GM12873 (cell line): ENCODE data around the gene CDK11B.
A peak's percentile ranks its signal among the peaks of the same experiment; 100 is the strongest.

Experiments
- TF ChIP-seq, protein P1 (sequence below): IDR thresholded peaks from 2 replicates; pipeline ENCODE4 v1.5.1; 2012; ENCODE audit warnings: low read depth, mild to moderate bottlenecking, moderate library complexity, low read length, control low read depth; ENCODE audit not compliant: insufficient read depth; ENCODE audit errors: missing control alignments

CDK11B gene

DNA sequence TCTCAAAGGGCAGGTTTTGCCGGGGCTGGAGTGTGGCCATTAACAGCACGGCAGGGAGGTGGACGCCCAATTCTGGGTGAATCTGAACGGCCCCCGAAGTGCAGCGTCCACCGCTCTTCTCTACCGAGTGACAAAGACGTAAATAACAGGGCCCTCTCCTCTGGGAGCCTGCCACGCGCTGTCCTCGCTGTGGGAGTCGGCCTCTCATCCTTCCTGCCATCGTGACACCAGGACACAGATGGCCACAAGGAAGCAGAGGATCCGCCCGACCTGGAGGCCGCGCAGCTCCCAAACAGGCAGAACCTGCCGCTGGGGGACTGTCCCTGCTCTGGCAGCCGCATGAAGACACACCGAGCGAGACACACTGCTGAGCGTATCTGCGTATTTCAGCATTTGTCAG, 12.1 kb upstream of the CDK11B start:
- TF ChIP-seq, protein P1, sequence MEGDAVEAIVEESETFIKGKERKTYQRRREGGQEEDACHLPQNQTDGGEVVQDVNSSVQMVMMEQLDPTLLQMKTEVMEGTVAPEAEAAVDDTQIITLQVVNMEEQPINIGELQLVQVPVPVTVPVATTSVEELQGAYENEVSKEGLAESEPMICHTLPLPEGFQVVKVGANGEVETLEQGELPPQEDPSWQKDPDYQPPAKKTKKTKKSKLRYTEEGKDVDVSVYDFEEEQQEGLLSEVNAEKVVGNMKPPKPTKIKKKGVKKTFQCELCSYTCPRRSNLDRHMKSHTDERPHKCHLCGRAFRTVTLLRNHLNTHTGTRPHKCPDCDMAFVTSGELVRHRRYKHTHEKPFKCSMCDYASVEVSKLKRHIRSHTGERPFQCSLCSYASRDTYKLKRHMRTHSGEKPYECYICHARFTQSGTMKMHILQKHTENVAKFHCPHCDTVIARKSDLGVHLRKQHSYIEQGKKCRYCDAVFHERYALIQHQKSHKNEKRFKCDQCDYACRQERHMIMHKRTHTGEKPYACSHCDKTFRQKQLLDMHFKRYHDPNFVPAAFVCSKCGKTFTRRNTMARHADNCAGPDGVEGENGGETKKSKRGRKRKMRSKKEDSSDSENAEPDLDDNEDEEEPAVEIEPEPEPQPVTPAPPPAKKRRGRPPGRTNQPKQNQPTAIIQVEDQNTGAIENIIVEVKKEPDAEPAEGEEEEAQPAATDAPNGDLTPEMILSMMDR: no peak

DNA sequence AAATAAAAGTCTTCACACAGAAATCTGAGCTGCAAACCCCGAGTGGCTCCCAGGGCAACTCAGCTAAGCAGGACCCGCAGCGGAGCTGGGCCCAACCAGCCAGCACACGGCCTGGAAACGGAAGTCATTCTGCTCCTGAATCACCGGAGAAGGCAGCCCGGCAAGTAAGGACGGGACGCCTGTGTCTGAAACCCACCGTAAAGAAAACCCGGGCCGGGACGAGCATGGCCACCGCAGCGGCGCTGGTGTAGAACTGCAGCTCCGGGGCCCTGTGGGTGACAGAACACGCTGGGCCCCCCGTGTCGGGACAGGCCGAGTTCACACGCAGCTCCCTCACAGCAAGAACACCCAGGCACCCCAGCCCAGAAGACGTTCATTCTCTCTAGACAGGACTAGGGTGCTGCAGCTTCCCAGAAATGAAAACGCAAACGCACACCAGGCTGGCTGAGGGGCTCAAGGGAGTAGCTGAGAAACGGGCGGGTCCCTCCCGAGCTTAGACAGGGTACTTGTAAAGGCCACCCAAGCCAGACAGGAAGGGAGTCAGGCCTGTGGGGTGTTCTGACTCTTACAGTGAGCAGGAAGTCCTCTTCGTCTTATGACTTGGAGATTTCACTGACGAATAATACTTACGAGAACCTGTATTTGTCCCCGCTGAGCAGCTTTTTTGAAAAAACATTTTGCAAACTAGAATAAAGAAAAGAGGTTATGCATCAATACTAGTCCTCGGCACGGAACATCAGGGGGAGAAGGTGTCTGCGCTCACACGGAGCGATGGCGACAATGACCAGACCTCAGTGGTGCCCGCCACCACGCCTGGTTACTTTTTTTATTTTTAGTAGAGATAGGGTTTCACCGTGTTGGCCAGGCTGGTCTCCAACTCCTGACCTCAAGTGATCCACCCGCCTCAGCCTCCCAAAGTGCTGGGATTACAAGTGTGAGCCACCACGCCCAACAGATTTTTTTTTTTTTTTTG, 10.9 kb upstream of the CDK11B start:
- TF ChIP-seq, protein P1: no peak

DNA sequence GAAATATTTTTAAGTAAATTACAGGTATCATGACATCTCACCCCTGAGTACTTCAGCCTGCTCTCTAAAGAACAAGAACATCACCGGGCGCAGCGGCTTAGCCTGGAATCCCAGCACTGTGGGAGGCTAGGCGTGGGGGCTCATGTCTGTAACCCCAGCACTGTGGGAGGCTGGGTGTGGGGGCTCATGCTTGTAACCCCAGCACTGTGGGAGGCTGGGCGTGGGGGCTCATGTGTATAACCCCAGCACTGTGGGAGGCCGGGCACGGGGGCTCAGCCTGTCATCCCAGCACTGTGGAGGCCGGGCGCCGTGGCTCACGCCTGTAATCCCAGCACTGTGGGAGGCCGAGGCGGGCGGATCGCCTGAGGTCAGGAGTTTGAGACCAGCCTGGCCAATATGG, 7.7 kb upstream of the CDK11B start:
- TF ChIP-seq, protein P1: no peak

DNA sequence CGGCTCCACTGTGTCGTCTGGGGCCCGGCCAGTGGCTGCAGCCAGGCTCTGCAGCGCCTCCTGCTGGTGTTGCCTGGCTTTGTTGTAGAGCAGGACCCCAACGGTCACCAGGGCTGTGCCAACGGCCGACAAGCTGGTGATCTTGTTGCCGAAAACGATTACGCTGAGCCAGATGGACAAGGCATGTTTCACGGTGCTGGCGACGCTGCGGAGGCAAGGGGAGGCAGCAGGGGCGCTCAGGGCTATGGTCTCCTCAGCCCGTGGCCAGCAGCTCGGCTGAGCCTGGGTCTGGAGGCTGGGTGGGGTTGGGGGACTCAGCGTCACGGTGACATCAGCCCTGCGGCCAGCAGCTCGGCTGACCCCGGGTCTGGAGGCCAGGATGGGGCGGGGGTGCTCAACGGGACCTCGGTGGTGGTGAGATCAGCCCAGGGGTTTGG, 7.0 kb upstream of the CDK11B start:
- TF ChIP-seq, protein P1: peak; percentile 72

DNA sequence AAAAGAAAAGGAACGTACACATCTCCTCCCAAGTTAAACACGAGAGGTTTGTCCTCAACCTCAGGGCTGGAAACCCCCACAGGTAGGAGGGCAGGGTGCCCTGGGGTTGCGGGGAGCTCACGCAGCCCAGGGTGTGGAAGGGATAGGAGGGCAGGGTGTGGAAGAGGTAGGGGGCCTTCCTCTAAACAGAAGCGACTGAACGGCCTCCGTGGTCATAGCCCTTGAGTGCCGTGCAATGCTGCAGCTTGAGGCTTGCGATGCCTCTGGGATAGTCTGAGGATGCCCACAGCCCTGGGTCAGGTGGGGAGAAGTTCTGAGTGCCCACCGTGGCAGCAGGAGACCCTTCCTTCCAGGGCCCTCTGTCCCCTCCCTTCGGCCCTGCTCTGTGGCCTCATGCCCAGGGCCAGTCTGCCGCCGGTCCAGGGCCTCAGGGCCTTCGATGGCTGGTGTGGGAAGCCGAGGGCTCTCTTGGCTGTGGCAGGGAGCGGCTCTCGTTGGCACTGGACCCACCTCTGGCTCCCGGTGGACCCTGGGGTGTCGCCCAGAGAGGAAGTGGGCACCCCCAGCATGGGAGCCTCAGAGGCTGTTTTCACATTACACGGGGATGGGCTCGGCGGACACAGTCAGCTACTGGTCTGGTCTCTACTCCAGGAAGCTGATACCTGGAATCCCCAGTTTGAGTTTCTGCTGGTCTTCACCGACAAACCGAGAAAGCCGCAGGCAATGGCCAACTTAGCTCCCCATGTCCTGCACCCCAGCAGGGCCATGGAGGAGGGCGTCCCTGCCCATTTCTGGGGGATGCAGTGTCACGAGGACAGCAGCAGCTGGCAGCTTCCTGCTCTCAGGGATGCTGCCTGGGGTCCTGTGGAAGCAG, 6.4 kb upstream of the CDK11B start:
- TF ChIP-seq, protein P1: no peak

DNA sequence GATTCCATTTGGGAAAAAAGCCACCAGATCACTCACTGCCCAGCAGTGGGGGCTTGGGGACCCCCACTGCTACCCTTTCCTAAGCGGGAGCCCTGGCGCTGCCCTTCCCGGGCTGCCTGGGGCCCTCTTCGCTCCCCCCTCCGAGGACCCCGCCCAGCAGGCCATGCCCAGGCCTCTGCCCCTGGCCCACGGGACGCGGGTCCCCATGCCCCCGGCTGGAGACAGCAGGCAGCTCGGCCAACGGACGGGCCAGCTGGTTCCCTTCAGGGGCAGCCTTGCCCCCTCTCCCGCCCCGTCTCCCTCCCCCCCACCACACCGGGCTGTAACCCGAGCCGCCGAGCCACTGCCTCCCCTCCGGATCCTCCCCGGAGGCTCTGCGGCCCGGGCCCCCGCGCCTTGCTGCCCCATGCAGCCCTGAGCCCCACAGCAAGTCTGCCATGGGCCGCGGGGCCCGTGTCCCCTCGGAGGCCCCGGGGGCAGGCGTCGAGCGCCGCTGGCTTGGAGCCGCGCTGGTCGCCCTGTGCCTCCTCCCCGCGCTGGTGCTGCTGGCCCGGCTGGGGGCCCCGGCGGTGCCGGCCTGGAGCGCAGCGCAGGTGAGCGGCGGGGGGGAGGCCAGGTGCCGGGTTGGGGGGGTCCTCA, 26.9 kb downstream of the CDK11B start, which contains the start of gene MMP23B:
MMP23B (plus strand) TSS at position 392 of the 639 bp plus-strand sequence; CDS start at position 438, 46 bp downstream.
- TF ChIP-seq, protein P1: no peak
